Activated CD8-positive, alpha-beta memory T cell treated with anti-CD3 and anti-CD28 coated beads for 48 hours (primary cell): ENCODE results near the gene PSMB5.

ENCODE experiments used
- DNase-seq, 3 experiments: peaks; one replicate each; pipeline ENCODE4 v3.0.0-alpha.2; 2020; ENCODE audit warnings: low read depth in 2 of 3, low spot score in 2 of 3

Gene PSMB5

DNA sequence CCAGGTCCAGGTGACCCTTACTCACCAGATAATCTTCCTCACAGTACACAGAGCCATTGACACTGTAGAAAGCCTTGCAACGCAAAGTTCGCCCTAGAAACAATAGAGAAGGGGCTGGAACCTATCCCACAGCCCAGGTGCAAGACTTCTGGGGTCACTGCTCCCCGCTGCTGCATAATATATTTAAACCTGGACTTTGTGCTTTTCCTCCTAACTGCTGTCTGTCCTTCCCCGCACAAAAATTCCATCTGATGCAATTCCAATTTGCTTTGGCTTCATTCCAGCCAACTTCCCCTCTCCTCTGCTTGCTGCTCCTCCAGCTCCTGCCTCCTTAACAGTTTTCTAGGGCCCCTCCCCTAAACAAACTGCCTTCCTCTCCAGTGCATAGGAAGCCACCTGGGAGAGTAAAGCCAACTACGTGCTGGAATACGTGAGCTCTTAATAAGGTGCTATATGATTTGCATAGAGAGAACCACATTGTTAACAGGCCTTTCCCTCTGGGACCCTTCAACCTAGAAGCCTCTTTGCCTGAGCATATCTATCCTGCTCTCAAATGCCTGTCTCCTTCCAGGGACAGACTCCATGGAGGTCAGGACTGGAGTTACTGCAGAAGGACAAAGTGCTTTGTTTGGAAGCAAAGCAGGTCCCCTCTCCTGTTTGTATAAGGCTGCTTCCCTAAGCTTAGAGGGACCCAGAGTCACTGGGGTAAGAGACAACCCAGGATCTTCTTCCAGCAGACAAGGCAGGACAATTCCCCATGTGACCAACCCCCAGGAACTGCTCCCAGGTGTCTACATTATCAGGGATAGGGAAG, 57.9 kb downstream of the PSMB5 start:
- no peak for DNase-seq
